ENCODE measurements around the gene SKA2. TPM values are rescaled to one million over a fixed set of nuclear protein-coding genes. Genes with fewer than 3 reads are reported as not detected.

Gene SKA2
- total RNA-seq, 1 experiment from 2014 or later: 91.9 TPM

GRCh38 chr17:59111539-59111938 is 43.4 kb downstream of the SKA2 start:
- Histone ChIP-seq H3K23ac (ENCODE audit: insufficient read length, low read depth, low read length) (no peak overlapping the region), H3K18ac (ENCODE audit: insufficient read length, low read depth, low read length) (no peak overlapping the region), H2BK12ac (ENCODE audit: insufficient read length, low read depth, low read length) (no peak overlapping the region), H3K23me2 (ENCODE audit: insufficient read length, low read depth, low read length, poor library complexity, severe bottlenecking) (peaks cover 4% of the 10 kb centered on the region), H3K14ac (ENCODE audit: insufficient read depth, low read length) (no peak overlapping the region), H3K4ac (ENCODE audit: low read depth, low read length) (no peak overlapping the region), H3K79me2 (ENCODE audit: insufficient read depth, low read length) (0 out of 2 replicates have a peak, but pooled peaks cover 2% of the 10 kb centered on the region), H2BK5ac (ENCODE audit: insufficient read length, low read length) (no peak overlapping the region), H3K9me3 (ENCODE audit: control insufficient read depth, low read depth, low read length) (no peaks in the 10 kb centered on the region), H3K9ac (ENCODE audit: extremely low read depth, insufficient read length, low read length) (no peak overlapping the region), H3K4me1 (ENCODE audit: insufficient read depth, low read length) (no peaks in the 10 kb centered on the region), H3T11ph (ENCODE audit: low read length) (no peak overlapping the region), H3K27me3 (ENCODE audit: insufficient read depth, low read length) (no peaks in the 10 kb centered on the region), H4K8ac (replicated peaks; ENCODE audit: insufficient read length, low read depth, low read length) (no peak overlapping the region), H3K27ac (ENCODE audit: insufficient read length, low read depth, low read length) (no peak overlapping the region), H4K91ac (ENCODE audit: insufficient read length, low read depth, low read length) (no peak overlapping the region), H3K56ac (ENCODE audit: insufficient read length, low read depth, low read length) (no peak overlapping the region), H3K79me1 (ENCODE audit: insufficient read depth, low read depth, low read length, poor library complexity, severe bottlenecking) (peaks cover 2% of the 10 kb centered on the region), H2BK15ac (ENCODE audit: low read depth, low read length) (no peak overlapping the region), H2BK120ac (ENCODE audit: low read depth, low read length, poor library complexity, severe bottlenecking) (no peak overlapping the region), H2AFZ (ENCODE audit: low read length) (no peak overlapping the region), H3K4me2 (ENCODE audit: insufficient read depth, insufficient read length, low read length) (no peak overlapping the region), H2BK20ac (ENCODE audit: low read depth, low read length, poor library complexity, severe bottlenecking) (no peak overlapping the region), H4K20me1 (ENCODE audit: control insufficient read depth, insufficient read depth, insufficient read length) (no peaks in the 10 kb centered on the region), H2AK5ac (ENCODE audit: insufficient read length, low read length) (no peak overlapping the region), H4K5ac (ENCODE audit: insufficient read length, low read depth, low read length) (no peak overlapping the region)
- Mint-ChIP-seq H3K4me1 (peaks cover 4 to 5% of the 10 kb centered on the region in 2 experiments; a peak in 2 of 4 replicates), H3K36me3 (ENCODE audit: insufficient read depth in 1 of 3, low read depth in 3 of 3) (peaks cover 26 to 42% (median 30%) of the 10 kb centered on the region in 3 experiments), H3K9me3 (no peaks in the 10 kb centered on the region), H3K27ac (no peak overlapping the region), H3K27me3 (ENCODE audit: low read depth) (no peaks in the 10 kb centered on the region), H3K4me3 (no peak overlapping the region)
- no peak for DNase-seq
- no peak for TF ChIP-seq CTCF (conservative IDR thresholded peaks at IDR 0.05)
- no CpG with 5 or more reads among the region's 3 CpGs for WGBS (ENCODE audit: extremely low coverage, insufficient read length, low lambda C conversion rate)

Measured in H9 (cell line).